ENCODE results near the gene NTN1.

The NTN1 gene

GRCh38 chr17:9212376-9213302 is 191.3 kb downstream of the NTN1 start:
- no peak for TF ChIP-seq SPI1 (IDR thresholded peaks at IDR 0.05; ENCODE audit: low read depth, low read length)
- no peak for TF ChIP-seq POLR2A (IDR thresholded peaks at IDR 0.05; ENCODE audit: low read depth, low read length)
- no peak for TF ChIP-seq POLR2AphosphoS5 (IDR thresholded peaks at IDR 0.05; ENCODE audit: low read depth, low read length)
- TF ChIP-seq PAX5 (IDR thresholded peaks at IDR 0.05; ENCODE audit: insufficient read depth, low read length, severe bottlenecking), result no peak
- no peak for TF ChIP-seq TAF1 (IDR thresholded peaks at IDR 0.05; ENCODE audit: low read depth, low read length)
- no peak for TF ChIP-seq POU2F2 (IDR thresholded peaks at IDR 0.05; ENCODE audit: low read depth, low read length)
- FAIRE-seq (no peak), DNase-seq (ENCODE audit: insufficient read length, low spot score) (no peak)

GRCh38 chr17:9213303-9213640 is 192.0 kb downstream of the NTN1 start:
- no peak for DNase-seq (ENCODE audit: insufficient read length, low spot score)
- TF ChIP-seq POLR2A (IDR thresholded peaks at IDR 0.05; ENCODE audit: low read depth, low read length) (no peak), PAX5 (IDR thresholded peaks at IDR 0.05; ENCODE audit: insufficient read depth, low read length, severe bottlenecking) (no peak), TAF1 (IDR thresholded peaks at IDR 0.05; ENCODE audit: low read depth, low read length) (no peak), SPI1 (IDR thresholded peaks at IDR 0.05; ENCODE audit: low read depth, low read length) (no peak), POU2F2 (IDR thresholded peaks at IDR 0.05; ENCODE audit: low read depth, low read length) (no peak), POLR2AphosphoS5 (IDR thresholded peaks at IDR 0.05; ENCODE audit: low read depth, low read length) (no peak)
- no peak for FAIRE-seq

GRCh38 chr17:9215465-9215864 is 194.2 kb downstream of the NTN1 start:
- FAIRE-seq, result no peak
- no peak for DNase-seq (ENCODE audit: insufficient read length, low spot score)
- TF ChIP-seq PAX5 (IDR thresholded peaks at IDR 0.05; ENCODE audit: insufficient read depth, low read length, severe bottlenecking), result no peak
- no peak for TF ChIP-seq POU2F2 (IDR thresholded peaks at IDR 0.05; ENCODE audit: low read depth, low read length)
- TF ChIP-seq TAF1 (IDR thresholded peaks at IDR 0.05; ENCODE audit: low read depth, low read length), result no peak
- no peak for TF ChIP-seq POLR2AphosphoS5 (IDR thresholded peaks at IDR 0.05; ENCODE audit: low read depth, low read length)
- TF ChIP-seq SPI1 (IDR thresholded peaks at IDR 0.05; ENCODE audit: low read depth, low read length), result no peak
- no peak for TF ChIP-seq POLR2A (IDR thresholded peaks at IDR 0.05; ENCODE audit: low read depth, low read length)

GRCh38 chr17:9217151-9218056 is 196.1 kb downstream of the NTN1 start:
- DNase-seq (ENCODE audit: insufficient read length, low spot score) (no peak), FAIRE-seq (no peak)
- TF ChIP-seq PAX5 (IDR thresholded peaks at IDR 0.05; ENCODE audit: insufficient read depth, low read length, severe bottlenecking), result no peak
- TF ChIP-seq TAF1 (IDR thresholded peaks at IDR 0.05; ENCODE audit: low read depth, low read length), result no peak
- no peak for TF ChIP-seq POU2F2 (IDR thresholded peaks at IDR 0.05; ENCODE audit: low read depth, low read length)
- no peak for TF ChIP-seq POLR2A (IDR thresholded peaks at IDR 0.05; ENCODE audit: low read depth, low read length)
- no peak for TF ChIP-seq POLR2AphosphoS5 (IDR thresholded peaks at IDR 0.05; ENCODE audit: low read depth, low read length)
- TF ChIP-seq SPI1 (IDR thresholded peaks at IDR 0.05; ENCODE audit: low read depth, low read length), result no peak

GRCh38 chr17:9218064-9218635 is 196.8 kb downstream of the NTN1 start:
- FAIRE-seq, result no peak
- no peak for DNase-seq (ENCODE audit: insufficient read length, low spot score)
- no peak for TF ChIP-seq PAX5 (IDR thresholded peaks at IDR 0.05; ENCODE audit: insufficient read depth, low read length, severe bottlenecking)
- no peak for TF ChIP-seq POU2F2 (IDR thresholded peaks at IDR 0.05; ENCODE audit: low read depth, low read length)
- no peak for TF ChIP-seq TAF1 (IDR thresholded peaks at IDR 0.05; ENCODE audit: low read depth, low read length)
- TF ChIP-seq SPI1 (IDR thresholded peaks at IDR 0.05; ENCODE audit: low read depth, low read length), result no peak
- TF ChIP-seq POLR2AphosphoS5 (IDR thresholded peaks at IDR 0.05; ENCODE audit: low read depth, low read length), result no peak
- TF ChIP-seq POLR2A (IDR thresholded peaks at IDR 0.05; ENCODE audit: low read depth, low read length), result no peak

DNA sequence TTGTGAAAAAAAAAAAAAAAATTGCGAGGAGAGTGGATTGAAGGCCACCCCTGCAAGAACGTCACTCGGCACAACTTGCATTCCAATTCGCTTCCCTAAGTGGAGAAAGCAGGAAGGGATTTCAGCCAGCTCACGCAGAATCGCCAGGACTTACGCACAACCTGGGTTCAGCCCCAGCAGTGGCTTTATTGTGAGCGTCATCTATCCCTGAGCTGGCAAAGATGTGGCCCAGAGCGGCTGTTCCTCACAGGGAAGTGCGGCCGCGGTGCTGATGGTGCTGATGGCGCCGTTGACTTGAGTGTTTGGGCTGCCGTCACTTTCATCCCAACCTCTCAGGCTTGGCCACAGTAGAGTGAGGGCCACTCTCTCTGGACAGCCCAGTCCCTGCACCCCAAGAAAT is 197.6 kb downstream of the NTN1 start:
- TF ChIP-seq SPI1 (IDR thresholded peaks at IDR 0.05; ENCODE audit: low read depth, low read length) (no peak), POLR2AphosphoS5 (IDR thresholded peaks at IDR 0.05; ENCODE audit: low read depth, low read length) (no peak), TAF1 (IDR thresholded peaks at IDR 0.05; ENCODE audit: low read depth, low read length) (no peak), PAX5 (IDR thresholded peaks at IDR 0.05; ENCODE audit: insufficient read depth, low read length, severe bottlenecking) (no peak), POLR2A (IDR thresholded peaks at IDR 0.05; ENCODE audit: low read depth, low read length) (no peak), POU2F2 (IDR thresholded peaks at IDR 0.05; ENCODE audit: low read depth, low read length) (no peak)
- DNase-seq (ENCODE audit: insufficient read length, low spot score) (no peak), FAIRE-seq (no peak)

DNA sequence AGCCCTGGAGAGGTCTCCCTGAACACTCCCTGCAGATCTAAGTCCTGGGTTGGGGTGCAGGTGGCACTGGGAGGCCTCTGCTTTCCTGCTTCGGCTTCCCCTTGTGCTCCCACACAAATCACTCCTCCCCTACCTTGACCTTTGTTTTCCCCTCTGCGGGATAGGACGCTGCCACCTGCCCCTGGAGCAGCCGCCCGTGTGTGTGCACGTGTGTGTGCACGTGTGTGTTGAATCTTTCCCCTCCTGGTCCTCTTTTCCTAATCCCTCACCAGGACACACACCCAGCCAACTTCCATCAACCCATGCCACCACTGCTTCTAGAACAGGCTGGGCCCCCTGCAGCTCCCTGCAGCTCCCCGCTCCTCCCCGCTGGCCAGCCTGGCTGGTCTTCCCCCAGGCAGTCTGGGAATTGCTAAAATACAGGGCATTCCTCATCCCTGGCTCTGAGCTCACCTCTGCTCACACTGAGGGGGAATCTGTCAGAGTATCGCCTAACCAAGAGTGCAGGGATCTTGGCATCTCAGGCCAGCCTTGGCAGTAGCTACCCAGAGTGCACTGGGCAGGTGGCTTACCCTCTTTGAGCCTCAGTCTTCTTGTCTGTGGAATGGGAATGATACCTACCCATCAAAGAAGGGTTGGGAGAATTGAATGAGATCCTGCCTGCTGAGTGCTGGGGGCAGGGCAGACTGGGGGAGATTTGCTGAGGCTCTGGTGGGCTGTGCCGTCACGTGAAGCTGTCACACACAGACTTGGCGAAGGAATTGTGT is 198.5 kb downstream of the NTN1 start:
- FAIRE-seq (no peak), DNase-seq (ENCODE audit: insufficient read length, low spot score) (no peak)
- TF ChIP-seq POLR2A (IDR thresholded peaks at IDR 0.05; ENCODE audit: low read depth, low read length), result no peak

- DNase-seq (ENCODE audit: insufficient read length, low spot score) (no peak), FAIRE-seq (no peak)
- TF ChIP-seq PAX5 (IDR thresholded peaks at IDR 0.05; ENCODE audit: insufficient read depth, low read length, severe bottlenecking) (no peak), POLR2A (IDR thresholded peaks at IDR 0.05; ENCODE audit: low read depth, low read length) (no peak), POLR2AphosphoS5 (IDR thresholded peaks at IDR 0.05; ENCODE audit: low read depth, low read length) (no peak), SPI1 (IDR thresholded peaks at IDR 0.05; ENCODE audit: low read depth, low read length) (no peak), TAF1 (IDR thresholded peaks at IDR 0.05; ENCODE audit: low read depth, low read length) (no peak), POU2F2 (IDR thresholded peaks at IDR 0.05; ENCODE audit: low read depth, low read length) (no peak)
These were observed 199.3 kb downstream of the NTN1 start for GRCh38 chr17:9220398-9221146.
